ENCODE results near the gene PAK6. TPM values are rescaled to one million over a fixed set of nuclear protein-coding genes. Genes with fewer than 3 reads are reported as not detected.

Gene PAK6
- total RNA-seq, 4 donors from 2014 or later = 0.33 to 0.52 (median 0.45) TPM; not detected in 1

DNA sequence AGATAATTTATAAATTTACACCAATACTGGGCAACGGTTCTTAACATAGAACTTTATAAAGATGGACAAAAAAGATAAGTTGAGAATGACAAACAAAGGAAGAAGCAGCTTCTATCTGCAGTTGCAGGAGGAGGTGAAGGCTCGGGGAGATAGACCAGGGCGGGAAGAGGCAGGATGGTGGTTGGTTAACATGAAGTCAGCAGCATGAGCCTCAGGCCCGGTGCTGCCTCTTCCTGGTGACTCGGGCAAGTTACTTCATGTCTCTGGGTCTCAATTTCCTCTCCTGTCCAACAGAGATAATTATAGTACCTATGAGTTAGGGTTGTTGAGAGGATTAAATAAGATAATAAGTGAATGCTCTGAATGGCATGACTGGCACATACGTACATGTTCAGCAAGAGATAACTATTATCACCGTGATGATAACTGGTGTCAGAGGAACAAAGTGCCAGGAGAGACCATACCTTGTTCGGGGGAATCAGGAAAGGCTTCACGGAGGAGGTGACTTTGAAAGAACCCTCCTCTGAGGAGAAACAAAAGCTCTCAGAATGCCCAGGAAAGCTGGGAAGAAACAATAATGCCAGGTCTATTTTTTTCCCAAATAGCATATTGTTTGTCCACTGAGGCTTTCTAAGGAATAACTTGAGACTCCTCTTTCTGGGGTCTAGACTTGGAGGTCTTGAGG is 4.4 kb downstream of the PAK6 start:
- H3K36me3 ChIP-seq = no peaks in the 10 kb centered on the region
- intact Hi-C loops (cut with DNase I) = no loop called here
- no peak for DNase-seq (ENCODE audit: extremely low spot score)
- peaks cover 0 to 17% (median 13%) of the 10 kb centered on the region in 4 donors for H3K4me1 ChIP-seq
- peaks cover 0 to 16% (median 0%) of the 10 kb centered on the region in 4 donors for H3K27me3 ChIP-seq
- 84% methylated on average over 9 of the region's 9 CpGs for WGBS
- H3K4me3 ChIP-seq = no peak overlapping the region
- TF ChIP-seq POLR2A (IDR thresholded peaks at IDR 0.05; ENCODE audit: low read depth) = no peak
- TF ChIP-seq EP300 (IDR thresholded peaks at IDR 0.05) = no peak
- TF ChIP-seq, protein P1, sequence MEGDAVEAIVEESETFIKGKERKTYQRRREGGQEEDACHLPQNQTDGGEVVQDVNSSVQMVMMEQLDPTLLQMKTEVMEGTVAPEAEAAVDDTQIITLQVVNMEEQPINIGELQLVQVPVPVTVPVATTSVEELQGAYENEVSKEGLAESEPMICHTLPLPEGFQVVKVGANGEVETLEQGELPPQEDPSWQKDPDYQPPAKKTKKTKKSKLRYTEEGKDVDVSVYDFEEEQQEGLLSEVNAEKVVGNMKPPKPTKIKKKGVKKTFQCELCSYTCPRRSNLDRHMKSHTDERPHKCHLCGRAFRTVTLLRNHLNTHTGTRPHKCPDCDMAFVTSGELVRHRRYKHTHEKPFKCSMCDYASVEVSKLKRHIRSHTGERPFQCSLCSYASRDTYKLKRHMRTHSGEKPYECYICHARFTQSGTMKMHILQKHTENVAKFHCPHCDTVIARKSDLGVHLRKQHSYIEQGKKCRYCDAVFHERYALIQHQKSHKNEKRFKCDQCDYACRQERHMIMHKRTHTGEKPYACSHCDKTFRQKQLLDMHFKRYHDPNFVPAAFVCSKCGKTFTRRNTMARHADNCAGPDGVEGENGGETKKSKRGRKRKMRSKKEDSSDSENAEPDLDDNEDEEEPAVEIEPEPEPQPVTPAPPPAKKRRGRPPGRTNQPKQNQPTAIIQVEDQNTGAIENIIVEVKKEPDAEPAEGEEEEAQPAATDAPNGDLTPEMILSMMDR (IDR thresholded peaks at IDR 0.05) = no peak
- no peak for TF ChIP-seq POLR2AphosphoS5 (IDR thresholded peaks at IDR 0.05)
- no peak overlapping the region for H3K27ac ChIP-seq (replicated peaks in 1 of 4)
- no peaks in the 10 kb centered on the region for H3K9me3 ChIP-seq

DNA sequence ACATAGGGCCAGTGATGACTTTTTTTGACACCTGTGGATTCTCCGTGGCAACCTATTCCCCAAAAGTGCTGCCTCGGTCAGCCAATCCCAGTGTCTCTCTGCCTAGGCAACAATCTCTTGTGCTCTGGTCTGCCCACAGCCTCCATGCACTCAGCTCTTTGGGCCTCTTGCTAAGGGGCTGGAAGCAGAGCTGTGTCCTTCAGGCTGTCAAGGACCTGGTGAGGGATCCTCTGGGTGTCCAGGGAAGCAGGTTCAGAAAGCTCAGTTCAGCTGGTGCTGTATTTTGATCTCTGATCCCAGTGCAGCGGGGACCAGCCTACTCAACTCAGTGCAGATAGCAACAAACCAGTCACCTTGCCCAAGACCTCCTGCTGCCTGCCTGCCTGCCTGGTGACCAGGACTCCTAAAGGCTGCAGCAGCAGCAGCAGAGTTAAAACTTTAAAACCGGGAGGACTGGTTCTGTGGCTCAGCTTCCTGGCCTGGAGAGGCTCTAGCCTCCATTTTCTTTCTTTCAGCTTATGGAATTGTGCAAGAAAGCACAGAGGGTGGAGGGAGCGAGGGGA is 6.2 kb downstream of the PAK6 start:
- H3K27ac ChIP-seq (replicated peaks in 1 of 4) = no peak overlapping the region
- DNase-seq (ENCODE audit: extremely low spot score) = no peak

DNA sequence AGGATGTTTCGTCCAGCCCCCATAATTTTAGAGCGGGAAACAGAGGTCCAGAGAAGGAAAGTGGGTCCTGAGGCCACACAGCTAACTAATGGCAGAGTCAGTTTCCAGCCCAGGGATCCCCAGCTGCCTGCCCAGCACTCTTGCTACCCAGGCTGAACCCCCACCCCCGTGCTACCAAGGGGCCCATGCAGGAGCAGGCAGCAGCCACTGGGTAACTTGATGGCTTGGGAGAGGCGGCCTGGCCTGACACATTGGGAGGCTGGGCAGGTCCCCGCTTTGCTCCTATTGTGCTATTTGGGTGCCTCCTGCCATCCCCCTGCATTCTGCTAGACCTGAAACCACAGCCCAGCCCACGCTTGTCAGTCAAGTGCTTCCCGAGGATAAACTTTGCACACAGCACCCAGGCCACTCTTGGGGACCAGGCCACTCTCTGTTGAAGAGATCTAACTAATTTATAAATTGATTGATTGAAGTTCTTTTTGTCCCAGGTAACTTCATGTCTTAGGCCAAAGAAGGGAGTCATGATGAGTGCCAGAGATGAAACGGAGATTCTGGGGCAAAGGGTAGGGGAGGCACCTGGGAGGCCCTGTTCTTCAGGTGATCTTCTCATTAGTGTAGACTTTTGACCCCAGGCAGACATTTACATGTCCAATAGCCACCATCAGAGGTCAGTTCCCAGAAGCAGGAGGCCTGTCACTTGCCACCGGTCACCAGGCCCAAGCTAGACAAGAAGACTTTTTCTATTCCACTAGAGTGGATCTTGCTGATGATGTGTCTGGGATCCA is 7.0 kb downstream of the PAK6 start:
- intact Hi-C loops (cut with DNase I) = no loop called here
- Histone ChIP-seq H3K9me3 (no peaks in the 10 kb centered on the region), H3K36me3 (no peaks in the 10 kb centered on the region), H3K27ac (replicated peaks in 1 of 4) (no peak overlapping the region), H3K4me1 (no peaks in the 10 kb centered on the region), H3K4me3 (no peak overlapping the region), H3K27me3 (no peaks in the 10 kb centered on the region)
- TF ChIP-seq POLR2A (IDR thresholded peaks at IDR 0.05; ENCODE audit: low read depth) = no peak
- TF ChIP-seq EP300 (IDR thresholded peaks at IDR 0.05) = no peak
- no peak for TF ChIP-seq POLR2AphosphoS5 (IDR thresholded peaks at IDR 0.05)
- TF ChIP-seq, protein P1 (IDR thresholded peaks at IDR 0.05) = no peak
- DNase-seq (ENCODE audit: extremely low spot score) = no peak
- 90% methylated on average over 8 of the region's 9 CpGs for WGBS

More for the DNA sequence above, 6.2 kb downstream of the PAK6 start:
- H3K27me3 ChIP-seq = peaks cover 0 to 2% (median 0%) of the 10 kb centered on the region in 4 donors
- no peaks in the 10 kb centered on the region for H3K9me3 ChIP-seq
- H3K36me3 ChIP-seq = no peaks in the 10 kb centered on the region
- no peak overlapping the region for H3K4me3 ChIP-seq
- H3K4me1 ChIP-seq = no peaks in the 10 kb centered on the region
- intact Hi-C loops (cut with DNase I) = no loop called here
- no peak for TF ChIP-seq EP300 (IDR thresholded peaks at IDR 0.05)
- no peak for TF ChIP-seq POLR2AphosphoS5 (IDR thresholded peaks at IDR 0.05)
- no peak for TF ChIP-seq POLR2A (IDR thresholded peaks at IDR 0.05; ENCODE audit: low read depth)
- TF ChIP-seq, protein P1 (IDR thresholded peaks at IDR 0.05) = no peak
- WGBS = 76% methylated on average over 2 of the region's 5 CpGs

DNA sequence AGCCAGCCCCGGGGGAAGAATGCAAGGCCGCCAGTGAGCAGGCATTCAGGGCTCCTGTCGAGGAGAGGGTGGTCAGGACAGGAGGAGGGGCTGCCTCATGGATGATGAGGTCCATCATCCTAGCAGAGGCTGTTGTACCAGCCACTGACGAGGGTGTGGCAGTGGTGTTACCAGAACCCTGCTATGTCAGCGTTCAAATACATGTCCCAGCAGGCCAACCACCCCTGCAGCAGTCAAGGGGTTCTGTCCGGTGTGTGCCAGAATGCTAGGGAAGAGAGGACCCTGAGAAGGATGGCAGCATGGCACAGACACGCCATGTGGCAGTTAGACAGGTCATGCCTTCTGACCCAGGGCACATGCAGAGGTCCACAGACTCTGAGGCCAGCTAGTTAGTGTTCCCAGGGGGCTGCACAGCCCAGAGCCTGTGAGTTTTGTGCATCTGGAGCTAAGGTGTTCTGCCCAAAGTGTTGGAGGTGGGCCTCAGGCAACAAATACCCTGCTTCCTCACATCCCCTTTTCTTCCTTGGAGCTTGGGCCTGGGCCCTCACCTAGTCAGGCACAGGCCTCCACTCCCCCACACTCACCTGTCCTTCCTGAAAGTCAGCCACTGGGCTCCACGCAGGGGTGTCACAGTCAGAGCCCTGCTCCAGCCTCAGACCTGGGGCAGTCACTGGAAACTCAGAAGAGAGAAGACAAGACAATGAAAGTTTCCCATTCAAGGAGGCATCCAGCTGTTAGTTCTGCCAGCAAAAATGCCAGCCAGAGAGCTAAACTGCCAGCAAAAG is 7.8 kb downstream of the PAK6 start:
- no peak overlapping the region for H3K4me3 ChIP-seq
- H3K27ac ChIP-seq (replicated peaks in 1 of 4) = no peak overlapping the region
- no peaks in the 10 kb centered on the region for H3K9me3 ChIP-seq
- no peak for TF ChIP-seq POLR2AphosphoS5 (IDR thresholded peaks at IDR 0.05)
- TF ChIP-seq POLR2A (IDR thresholded peaks at IDR 0.05; ENCODE audit: low read depth) = no peak
- TF ChIP-seq EP300 (IDR thresholded peaks at IDR 0.05) = no peak
- TF ChIP-seq, protein P1 (IDR thresholded peaks at IDR 0.05) = no peak
- H3K27me3 ChIP-seq = no peaks in the 10 kb centered on the region
- no peaks in the 10 kb centered on the region for H3K4me1 ChIP-seq
- H3K36me3 ChIP-seq = no peaks in the 10 kb centered on the region
- 96% methylated on average over 4 of the region's 8 CpGs for WGBS
- DNase-seq (ENCODE audit: extremely low spot score) = no peak
- intact Hi-C loops (cut with DNase I) = no loop called here
